Keratinocyte (primary cell): Measurements from ENCODE around the gene TIAM2. TPM values are rescaled to one million over a fixed set of nuclear protein-coding genes. Genes with fewer than 3 reads are reported as not detected.

ENCODE experiments used
- DNase-seq: peaks from one replicate; pipeline ENCODE4 v3.0.0-alpha.2; 2011; ENCODE audit warnings: low read depth, missing footprints, low spot score
- FAIRE-seq: peaks from 2 replicates; lab custom pipeline; 2011; peaks lifted over from hg19 to GRCh38; lab: Jason Lieb, UNC
- H2AFZ ChIP-seq: 2 replicates; pipeline ENCODE4 v1.6.0; 2012; ENCODE audit warnings: low read length, control low read depth, inconsistent platforms; ENCODE audit not compliant: control insufficient read depth
- H3K27ac ChIP-seq: 2 replicates; pipeline ENCODE4 v1.5.1; 2011; ENCODE audit warnings: low read length; ENCODE audit not compliant: control insufficient read depth, insufficient read depth
- H3K27me3 ChIP-seq: 3 replicates; pipeline ENCODE4 v1.6.0; 2011; ENCODE audit warnings: low read length; ENCODE audit not compliant: control insufficient read depth, insufficient read depth; ENCODE audit errors: extremely low read depth
- H3K36me3 ChIP-seq, 2 experiments: 2 replicates in 1 of 2; 3 replicates in 1 of 2; pipeline ENCODE4 v1.5.1; 2011; ENCODE audit warnings: low read length in 2 of 2, mild to moderate bottlenecking in 1 of 2; ENCODE audit not compliant: control insufficient read depth in 2 of 2, insufficient read depth in 2 of 2; ENCODE audit errors: extremely low read depth in 1 of 2
- H3K4me1 ChIP-seq: 3 replicates; pipeline ENCODE4 v1.5.1; 2011; ENCODE audit warnings: low read length; ENCODE audit not compliant: control insufficient read depth, insufficient read depth; ENCODE audit errors: extremely low read depth
- H3K4me2 ChIP-seq: 3 replicates; pipeline ENCODE4 v1.6.0; 2011; ENCODE audit warnings: low read depth, low read length; ENCODE audit not compliant: control insufficient read depth, insufficient read depth; ENCODE audit errors: extremely low read depth
- H3K4me3 ChIP-seq, 3 experiments: fragments of 200-600 bp in 1 of 3; sonication (generic) in 1 of 3; 2 replicates in 2 of 3; 3 replicates in 1 of 3; pipeline ENCODE4 v1.5.1; 2011 to 2016; ENCODE audit warnings: low read length in 3 of 3, mild to moderate bottlenecking in 3 of 3, control low read depth in 2 of 3, inconsistent platforms in 1 of 3, low read depth in 1 of 3, mixed read lengths in 1 of 3, mixed run types in 1 of 3, moderate library complexity in 1 of 3; ENCODE audit not compliant: control insufficient read depth in 2 of 3, insufficient read depth in 2 of 3; ENCODE audit errors: extremely low read depth in 1 of 3
- H3K79me2 ChIP-seq: 2 replicates; pipeline ENCODE4 v1.6.0; 2012; ENCODE audit warnings: low read length; ENCODE audit not compliant: control insufficient read depth, insufficient read depth
- H3K9ac ChIP-seq: 3 replicates; pipeline ENCODE4 v1.6.0; 2011; ENCODE audit warnings: low read length; ENCODE audit not compliant: control insufficient read depth, insufficient read depth; ENCODE audit errors: extremely low read depth
- H3K9me1 ChIP-seq: 3 replicates; pipeline ENCODE4 v1.6.0; 2011; ENCODE audit warnings: low read length; ENCODE audit not compliant: control insufficient read depth, insufficient read depth; ENCODE audit errors: extremely low read depth
- H3K9me3 ChIP-seq: 2 replicates; pipeline ENCODE4 v1.5.1; 2012; ENCODE audit warnings: low read depth, low read length; ENCODE audit not compliant: control insufficient read depth
- H4K20me1 ChIP-seq: 3 replicates; pipeline ENCODE4 v1.6.0; 2011; ENCODE audit warnings: low read length; ENCODE audit not compliant: control insufficient read depth, insufficient read depth; ENCODE audit errors: extremely low read depth
- CTCF ChIP-seq, 3 experiments: IDR thresholded peaks in 1 of 3; conservative IDR thresholded peaks in 1 of 3; optimal IDR thresholded peaks in 1 of 3; 2 replicates in 2 of 3; 3 replicates in 1 of 3; pipeline versions ENCODE3 to v1.5.1; 2011; ENCODE audit warnings: low read length in 3 of 3, mild to moderate bottlenecking in 3 of 3, moderate library complexity in 2 of 3, control low read depth in 1 of 3, inconsistent platforms in 1 of 3; ENCODE audit not compliant: insufficient read depth in 2 of 3; ENCODE audit errors: extremely low read depth in 1 of 3
- EZH2 ChIP-seq: IDR thresholded peaks from one replicate; pipeline ENCODE4 v1.6.1; 2012; ENCODE audit warnings: inconsistent platforms, mild to moderate bottlenecking, low read length, moderate library complexity
- dilution Hi-C: fragments of 300-500 bp; cut with MboI; formaldehyde crosslinking; loops from one replicate; pipeline ENCODE4 v1.7.0; 2020; ENCODE audit warnings: low sequenced_read_pairs; ENCODE audit not compliant: extremely low pct_ligation_motif_present
- polyA plus RNA-seq, 5 experiments: library from polyadenylated mRNA; depleted of rRNA in 3 of 5; stranded (reverse) in 3 of 5; stranded (forward) in 1 of 5; unstranded in 1 of 5; fragments of >200 nt; gene quantifications; 1 replicate in 1 of 5; 2 replicates in 3 of 5; 3 replicates in 1 of 5; pipeline versions ENCODE4 v1.2.1 to v1.2.3, GENCODE V29; 2011 to 2012; ENCODE audit warnings: missing spikeins in 2 of 5, low read depth in 1 of 5, low replicate concordance in 1 of 5

TIAM2 gene
- polyA plus RNA-seq, 1 donor (not counting 4 experiments of a cell fraction or from before 2014, with no cell fraction given), result 4.0 TPM

GRCh38 chr6:154986787-154987235 is 8.3 kb upstream of the TIAM2 start:
- no peak for TF ChIP-seq EZH2
- TF ChIP-seq CTCF (optimal IDR thresholded peaks at IDR 0.05 in 1 of 3, IDR thresholded peaks at IDR 0.05 in 1 of 3, conservative IDR thresholded peaks at IDR 0.05 in 1 of 3; ENCODE audit: extremely low read depth in 1 of 3, insufficient read depth in 2 of 3, low read length in 3 of 3), result no peak
- Histone ChIP-seq H3K9ac (no peak overlapping the region), H3K9me3 (no peaks in the 10 kb centered on the region), H3K9me1 (no peaks in the 10 kb centered on the region), H3K27me3 (no peaks in the 10 kb centered on the region), H3K36me3 (no peaks in the 10 kb centered on the region), H3K4me2 (no peak overlapping the region), H3K4me3 (no peak overlapping the region), H2AFZ (no peak overlapping the region), H3K27ac (no peak overlapping the region), H4K20me1 (no peaks in the 10 kb centered on the region), H3K79me2 (no peaks in the 10 kb centered on the region), H3K4me1 (peaks cover 5% of the 10 kb centered on the region)
- FAIRE-seq (no peak), DNase-seq (no peak)
- dilution Hi-C loops, result no loop called here

GRCh38 chr6:154989448-154989847 is 5.7 kb upstream of the TIAM2 start:
- TF ChIP-seq EZH2 (no peak), CTCF (optimal IDR thresholded peaks at IDR 0.05 in 1 of 3, IDR thresholded peaks at IDR 0.05 in 1 of 3, conservative IDR thresholded peaks at IDR 0.05 in 1 of 3; ENCODE audit: extremely low read depth in 1 of 3, insufficient read depth in 2 of 3, low read length in 3 of 3) (no peak)
- dilution Hi-C loops, result no loop called here
- no peak for FAIRE-seq
- no peaks in the 10 kb centered on the region for H3K36me3 ChIP-seq
- H4K20me1 ChIP-seq, result no peaks in the 10 kb centered on the region
- H3K4me2 ChIP-seq, result no peak overlapping the region
- H3K4me1 ChIP-seq, result peaks cover 5% of the 10 kb centered on the region
- H3K9me3 ChIP-seq, result no peaks in the 10 kb centered on the region
- no peak for DNase-seq
- H3K27ac ChIP-seq, result no peak overlapping the region
- no peaks in the 10 kb centered on the region for H3K27me3 ChIP-seq
- no peak overlapping the region for H3K4me3 ChIP-seq
- no peak overlapping the region for H3K9ac ChIP-seq
- no peak overlapping the region for H2AFZ ChIP-seq
- H3K9me1 ChIP-seq, result no peaks in the 10 kb centered on the region
- H3K79me2 ChIP-seq, result no peaks in the 10 kb centered on the region
